H1 (cell line): ENCODE measurements around the gene THOP1. TPM values are rescaled to one million over a fixed set of nuclear protein-coding genes. Genes with fewer than 3 reads are reported as not detected.

Experiments
- CTCF ChIA-PET: fragments of 300-600 bp; sonication (Branson Sonifier 250); formaldehyde crosslinking; loops from one replicate; lab custom pipeline; 2021; ENCODE audit not compliant: partially characterized antibody; lab: Charles Lee
- POLR2A ChIA-PET: fragments of 300-600 bp; sonication (Branson Sonifier 250); formaldehyde crosslinking; loops from one replicate; lab custom pipeline; 2021; ENCODE audit warnings: inconsistent platforms; ENCODE audit not compliant: partially characterized antibody; lab: Charles Lee
- DNase-seq, 2 experiments: peaks; one replicate each; pipeline versions ENCODE4 v3.0.0 to v3.0.0-alpha.2; 2010 to 2022; ENCODE audit warnings: low spot score in 2 of 2, low read depth in 1 of 2, mixed read lengths in 1 of 2
- FAIRE-seq: peaks from 2 replicates; lab custom pipeline; 2011; peaks lifted over from hg19 to GRCh38; lab: Jason Lieb, UNC
- H2AFZ ChIP-seq: 2 replicates; pipeline ENCODE4 v1.8.1; 2012; ENCODE audit warnings: low read length, inconsistent platforms
- H2AK5ac ChIP-seq: 2 replicates; pipeline ENCODE4 v1.6.1; 2013; ENCODE audit warnings: low read depth, low read length
- H2BK120ac ChIP-seq: replicated peaks from 2 replicates; pipeline ENCODE3; 2013; ENCODE audit warnings: low read depth, low read length, inconsistent platforms
- H2BK12ac ChIP-seq: 2 replicates; pipeline ENCODE4 v1.6.1; 2013; ENCODE audit warnings: low read depth, low read length
- H2BK15ac ChIP-seq: 2 replicates; pipeline ENCODE4 v1.6.1; 2013; ENCODE audit warnings: low read length
- H2BK20ac ChIP-seq: 2 replicates; pipeline ENCODE4 v1.6.1; 2013; ENCODE audit warnings: low read length
- H2BK5ac ChIP-seq: 2 replicates; pipeline ENCODE4 v1.6.1; 2013; ENCODE audit warnings: low read depth, low read length
- H3K14ac ChIP-seq: 2 replicates; pipeline ENCODE4 v1.6.1; 2013; ENCODE audit warnings: inconsistent platforms; ENCODE audit not compliant: insufficient read length
- H3K18ac ChIP-seq: 2 replicates; pipeline ENCODE4 v1.6.1; 2013; ENCODE audit warnings: low read length; ENCODE audit errors: extremely low read depth
- H3K23ac ChIP-seq: 2 replicates; pipeline ENCODE4 v1.6.1; 2013; ENCODE audit warnings: inconsistent platforms; ENCODE audit not compliant: insufficient read length
- H3K23me2 ChIP-seq: 2 replicates; pipeline ENCODE4 v1.6.1; 2013; ENCODE audit warnings: low read depth, low read length
- H3K27ac ChIP-seq: 2 replicates; pipeline ENCODE4 v1.6.1; 2011; ENCODE audit warnings: low read depth, low read length, inconsistent platforms
- H3K27me3 ChIP-seq, 4 experiments: replicated peaks in 1 of 4; 1 replicate in 1 of 4; 2 replicates in 3 of 4; pipeline versions ENCODE4 v1.6.1 to v1.8.1; 2011 to 2013; ENCODE audit warnings: low read length in 3 of 4, mild to moderate bottlenecking in 3 of 4, inconsistent platforms in 2 of 4, mixed read lengths in 2 of 4, moderate library complexity in 1 of 4; ENCODE audit not compliant: control insufficient read depth in 3 of 4, insufficient read depth in 3 of 4; ENCODE audit errors: extremely low read depth in 1 of 4
- H3K36me3 ChIP-seq, 4 experiments: 2 replicates each; pipeline versions ENCODE4 v1.6.1 to v1.8.1; 2011 to 2013; ENCODE audit warnings: mild to moderate bottlenecking in 4 of 4, low read length in 3 of 4, moderate library complexity in 2 of 4, control low read depth in 1 of 4, inconsistent platforms in 1 of 4; ENCODE audit not compliant: insufficient read depth in 4 of 4, control insufficient read depth in 2 of 4
- H3K4ac ChIP-seq: replicated peaks from 2 replicates; pipeline ENCODE3; 2013; ENCODE audit warnings: low read length, low read depth, mixed read lengths, inconsistent platforms; ENCODE audit not compliant: insufficient read length
- H3K4me1 ChIP-seq, 4 experiments: replicated peaks in 1 of 4; 1 replicate in 1 of 4; 2 replicates in 3 of 4; pipeline versions ENCODE4 v1.6.1 to v1.8.1; 2011 to 2013; ENCODE audit warnings: low read length in 3 of 4, inconsistent platforms in 2 of 4, mixed read lengths in 1 of 4; ENCODE audit not compliant: insufficient read depth in 4 of 4, control insufficient read depth in 3 of 4
- H3K4me2 ChIP-seq, 2 experiments: 2 replicates each; pipeline versions ENCODE4 v1.6.1 to v1.8.1; 2011 to 2013; ENCODE audit warnings: low read depth in 2 of 2, low read length in 2 of 2, control low read depth in 1 of 2, inconsistent platforms in 1 of 2, mild to moderate bottlenecking in 1 of 2; ENCODE audit not compliant: insufficient read depth in 1 of 2
- H3K4me3 ChIP-seq, 4 experiments: fragments of 200-600, 300-600 bp in 1 of 4; sonication (generic), shearing (Covaris generic), sonication (Bioruptor Twin) in 1 of 4; 2 replicates each; pipeline versions ENCODE4 v1.5.1 to v1.8.1; 2011 to 2016; ENCODE audit warnings: low read length in 4 of 4, low read depth in 3 of 4, control low read depth in 2 of 4, inconsistent platforms in 2 of 4, mild to moderate bottlenecking in 2 of 4, mixed read lengths in 1 of 4, moderate library complexity in 1 of 4; ENCODE audit not compliant: insufficient read depth in 2 of 4; ENCODE audit errors: extremely low read depth in 1 of 4
- H3K56ac ChIP-seq: replicated peaks from 2 replicates; pipeline ENCODE3; 2013; ENCODE audit warnings: low read depth, mild to moderate bottlenecking, mixed read lengths, low read length, inconsistent platforms; ENCODE audit not compliant: insufficient read length
- H3K79me1 ChIP-seq: 2 replicates; pipeline ENCODE4 v1.6.1; 2013; ENCODE audit warnings: low read depth, low read length, control low read depth
- H3K79me2 ChIP-seq, 2 experiments: 2 replicates each; pipeline versions ENCODE4 v1.6.1 to v1.8.1; 2012 to 2013; ENCODE audit warnings: low read length in 2 of 2, mild to moderate bottlenecking in 2 of 2, inconsistent platforms in 1 of 2; ENCODE audit not compliant: insufficient read depth in 2 of 2, control insufficient read depth in 1 of 2
- H3K9ac ChIP-seq, 4 experiments: replicated peaks in 1 of 4; 1 replicate in 1 of 4; 2 replicates in 3 of 4; pipeline versions ENCODE4 v1.6.1 to v1.8.1; 2011 to 2013; ENCODE audit warnings: low read depth in 3 of 4, low read length in 3 of 4, control low read depth in 2 of 4, mild to moderate bottlenecking in 2 of 4, moderate library complexity in 2 of 4, inconsistent platforms in 1 of 4; ENCODE audit errors: extremely low read depth in 1 of 4
- H3K9me3 ChIP-seq, 2 experiments: 2 replicates each; pipeline versions ENCODE4 v1.6.1 to v1.8.1; 2012 to 2013; ENCODE audit warnings: mild to moderate bottlenecking in 2 of 2, moderate library complexity in 2 of 2, control low read depth in 1 of 2, inconsistent platforms in 1 of 2, low read depth in 1 of 2, low read length in 1 of 2, mixed read lengths in 1 of 2; ENCODE audit not compliant: insufficient read depth in 2 of 2
- H4K20me1 ChIP-seq, 2 experiments: replicated peaks in 1 of 2; 2 replicates each; pipeline versions ENCODE3 to v1.8.1; 2011 to 2013; ENCODE audit warnings: inconsistent platforms in 2 of 2, low read length in 2 of 2, mild to moderate bottlenecking in 1 of 2; ENCODE audit not compliant: insufficient read depth in 2 of 2, control insufficient read depth in 1 of 2
- H4K5ac ChIP-seq: 2 replicates; pipeline ENCODE4 v1.6.1; 2013; ENCODE audit warnings: low read length, low read depth, mixed read lengths, inconsistent platforms; ENCODE audit not compliant: insufficient read length
- H4K8ac ChIP-seq: 2 replicates; pipeline ENCODE4 v1.8.0; 2013; ENCODE audit warnings: mild to moderate bottlenecking, moderate library complexity, low read length, inconsistent platforms; ENCODE audit not compliant: insufficient read depth; ENCODE audit errors: extremely low read depth
- H4K91ac ChIP-seq: replicated peaks from 2 replicates; pipeline ENCODE3; 2013; ENCODE audit warnings: low read length, mixed read lengths, inconsistent platforms; ENCODE audit not compliant: insufficient read length
- EP300 ChIP-seq, 2 experiments: IDR thresholded peaks; 1 replicate in 1 of 2; 2 replicates in 1 of 2; pipeline ENCODE4 v1.6.1; 2011 to 2012; ENCODE audit warnings: low read depth in 2 of 2, low read length in 2 of 2, mild to moderate bottlenecking in 2 of 2, borderline replicate concordance in 1 of 2, inconsistent platforms in 1 of 2, moderate library complexity in 1 of 2
- KDM1A ChIP-seq: fragments of 200-600, 300-600 bp; sonication (generic); IDR thresholded peaks from 2 replicates; pipeline ENCODE4 v1.7.1; 2016; ENCODE audit warnings: mild to moderate bottlenecking, low read length, borderline replicate concordance
- SP4 ChIP-seq: IDR thresholded peaks from 2 replicates; pipeline ENCODE4 v1.6.1; 2012; ENCODE audit warnings: low read length, inconsistent platforms
- WGBS, 2 experiments: shearing (Covaris generic) in 1 of 2; methylation state at CpG; one replicate each; pipeline versions ENCODE4 v1.1.6 to v1.1.7; 2013 to 2015; ENCODE audit warnings: low lambda C conversion rate in 2 of 2, mixed read lengths in 2 of 2, inconsistent platforms in 1 of 2, low coverage in 1 of 2, missing lambda C conversion rate in 1 of 2; ENCODE audit not compliant: insufficient replicate concordance in 2 of 2, insufficient coverage in 1 of 2, insufficient read length in 1 of 2; ENCODE audit errors: extremely low coverage in 1 of 2, missing lambda C conversion rate in 1 of 2; 5-methylcytosine and 5-hydroxymethylcytosine counted together
- polyA plus RNA-seq, 7 experiments: library from polyadenylated mRNA; depleted of rRNA in 3 of 7; stranded (reverse) in 5 of 7; unstranded in 2 of 7; fragments of >200 nt in 5 of 7; fragments of 200-250 nt in 2 of 7; gene quantifications; 1 replicate in 5 of 7; 2 replicates in 1 of 7; 4 replicates in 1 of 7; pipeline versions ENCODE4 v1.2.1 to v1.2.3, GENCODE V29; 2011 to 2013; ENCODE audit warnings: missing spikeins in 2 of 7, mixed read lengths in 2 of 7
- total RNA-seq: library from RNA; stranded (reverse); fragmentation: NEBNext Ultra II Directional; extraction: Animal tissue kit (Norgen Biotek cat#: 25700); gene quantifications from 2 replicates; pipeline ENCODE4 v1.2.1, GENCODE V29; 2021

THOP1 gene
- total and polyA plus RNA-seq, 2 of the 8 experiments (the other 6 are each of a cell fraction or from before 2014, with no cell fraction given), result 136 to 159 TPM

DNA sequence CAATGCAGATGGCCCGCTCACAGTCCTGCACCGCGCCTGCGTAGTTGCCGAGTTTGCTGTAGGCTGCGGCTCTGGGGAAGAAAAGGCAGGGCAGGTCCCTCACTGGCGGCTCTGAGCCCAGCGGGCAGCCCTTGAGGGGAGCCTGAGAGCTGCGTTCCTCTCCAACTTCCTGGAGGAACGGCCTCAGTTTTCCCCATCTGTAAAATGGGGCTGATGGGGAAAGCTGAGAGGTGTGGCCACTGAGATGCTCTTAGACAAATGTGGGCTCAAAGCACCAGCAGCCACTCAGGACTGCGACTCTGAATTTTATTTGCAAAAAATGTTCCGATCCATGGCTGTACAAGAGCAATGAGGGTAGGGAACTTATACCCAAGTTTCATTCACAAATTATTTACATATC lies 21.6 kb upstream of the THOP1 start:
- no peak overlapping the region for H3K4me2 ChIP-seq
- H2BK5ac ChIP-seq, result no peak overlapping the region
- H3K79me1 ChIP-seq, result no peaks in the 10 kb centered on the region; the same call in 1 of the 2 replicates
- H3K9me3 ChIP-seq, result no peaks in the 10 kb centered on the region
- no peak overlapping the region for H2BK12ac ChIP-seq
- no peak overlapping the region for H2AFZ ChIP-seq
- no peaks in the 10 kb centered on the region for H3K23me2 ChIP-seq
- no peak overlapping the region for H2BK120ac ChIP-seq
- no peak overlapping the region for H3K4me3 ChIP-seq
- no peak overlapping the region for H3K23ac ChIP-seq
- peaks cover 0 to 5% of the 10 kb centered on the region in 2 experiments; a peak in 1 of 4 replicates for H3K79me2 ChIP-seq
- DNase-seq, result no peak
- H3K4me1 ChIP-seq, result no peaks in the 10 kb centered on the region
- no peak overlapping the region for H2BK20ac ChIP-seq
- no peak overlapping the region for H2BK15ac ChIP-seq
- WGBS, 2 experiments, result 97% methylated on average over 6 of the region's 12 CpGs; no CpG with 5 or more reads in 1 of the 2 experiments
- no peaks in the 10 kb centered on the region for H3K27me3 ChIP-seq
- no peak overlapping the region for H3K56ac ChIP-seq
- H3K4ac ChIP-seq, result no peak overlapping the region
- TF ChIP-seq KDM1A (no peak), SP4 (no peak), EP300 (IDR thresholded peaks at IDR 0.05; ENCODE audit: borderline replicate concordance in 1 of 2, low read depth in 2 of 2, low read length in 2 of 2) (no peak)
- CTCF ChIA-PET, result interaction anchor here (1.1 to 1.3 kb wide), 2 partner anchors 9 to 14 kb away, joined by 3 to 5 read pairs; no protein-coding TSS in a partner anchor
- peaks cover 8 to 12% of the 10 kb centered on the region in 2 experiments for H4K20me1 ChIP-seq
- no peak overlapping the region for H4K91ac ChIP-seq
- H2AK5ac ChIP-seq, result no peak overlapping the region
- H3K27ac ChIP-seq, result no peak overlapping the region
- no peak overlapping the region for H3K9ac ChIP-seq
- H4K5ac ChIP-seq, result no peak overlapping the region
- POLR2A ChIA-PET, result no interaction called here
- no peak overlapping the region for H3K14ac ChIP-seq
- no peak for FAIRE-seq
- no peak overlapping the region for H4K8ac ChIP-seq
- no peak overlapping the region for H3K18ac ChIP-seq
- peaks cover 19 to 65% (median 36%) of the 10 kb centered on the region in 4 experiments; a peak in 7 of 8 replicates for H3K36me3 ChIP-seq
